Panc1 (cell line): ENCODE measurements around the gene GZMA.

Experiments used
- TF ChIP-seq, protein P1 (sequence below): fragments of 450-650 bp; IDR thresholded peaks from 2 replicates; pipeline ENCODE4 v1.5.1; 2017; ENCODE audit warnings: mild to moderate bottlenecking
- TF ChIP-seq, protein P2 (sequence below), 2 experiments: IDR thresholded peaks; 2 replicates each; pipeline ENCODE4 v1.6.1; 2011 to 2012; ENCODE audit warnings: low read depth in 2 of 2, control low read depth in 1 of 2, low read length in 1 of 2, mild to moderate bottlenecking in 1 of 2, moderate library complexity in 1 of 2; ENCODE audit not compliant: insufficient read depth in 1 of 2

DNA sequence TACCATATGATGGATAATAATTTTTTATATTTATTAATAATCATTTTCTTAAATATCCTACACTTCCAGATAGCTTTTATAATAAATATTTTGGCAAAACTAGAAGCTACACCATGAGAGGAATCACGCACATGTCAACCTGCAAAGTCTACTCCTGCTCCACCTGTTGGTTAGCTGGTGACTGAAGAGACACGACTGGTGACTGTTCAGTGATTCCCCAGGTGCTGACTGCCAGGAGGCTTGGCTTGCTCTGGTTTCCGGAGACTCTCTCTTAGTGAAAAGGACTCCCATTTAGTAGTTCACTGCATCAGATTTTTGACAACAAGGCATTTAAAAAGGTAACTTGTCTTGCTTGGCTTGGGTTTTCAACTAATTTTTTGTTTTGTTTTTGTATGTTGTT lies 20.9 kb downstream of the GZMA start:
- TF ChIP-seq, protein P1, sequence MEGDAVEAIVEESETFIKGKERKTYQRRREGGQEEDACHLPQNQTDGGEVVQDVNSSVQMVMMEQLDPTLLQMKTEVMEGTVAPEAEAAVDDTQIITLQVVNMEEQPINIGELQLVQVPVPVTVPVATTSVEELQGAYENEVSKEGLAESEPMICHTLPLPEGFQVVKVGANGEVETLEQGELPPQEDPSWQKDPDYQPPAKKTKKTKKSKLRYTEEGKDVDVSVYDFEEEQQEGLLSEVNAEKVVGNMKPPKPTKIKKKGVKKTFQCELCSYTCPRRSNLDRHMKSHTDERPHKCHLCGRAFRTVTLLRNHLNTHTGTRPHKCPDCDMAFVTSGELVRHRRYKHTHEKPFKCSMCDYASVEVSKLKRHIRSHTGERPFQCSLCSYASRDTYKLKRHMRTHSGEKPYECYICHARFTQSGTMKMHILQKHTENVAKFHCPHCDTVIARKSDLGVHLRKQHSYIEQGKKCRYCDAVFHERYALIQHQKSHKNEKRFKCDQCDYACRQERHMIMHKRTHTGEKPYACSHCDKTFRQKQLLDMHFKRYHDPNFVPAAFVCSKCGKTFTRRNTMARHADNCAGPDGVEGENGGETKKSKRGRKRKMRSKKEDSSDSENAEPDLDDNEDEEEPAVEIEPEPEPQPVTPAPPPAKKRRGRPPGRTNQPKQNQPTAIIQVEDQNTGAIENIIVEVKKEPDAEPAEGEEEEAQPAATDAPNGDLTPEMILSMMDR = no peak
- TF ChIP-seq, protein P2, sequence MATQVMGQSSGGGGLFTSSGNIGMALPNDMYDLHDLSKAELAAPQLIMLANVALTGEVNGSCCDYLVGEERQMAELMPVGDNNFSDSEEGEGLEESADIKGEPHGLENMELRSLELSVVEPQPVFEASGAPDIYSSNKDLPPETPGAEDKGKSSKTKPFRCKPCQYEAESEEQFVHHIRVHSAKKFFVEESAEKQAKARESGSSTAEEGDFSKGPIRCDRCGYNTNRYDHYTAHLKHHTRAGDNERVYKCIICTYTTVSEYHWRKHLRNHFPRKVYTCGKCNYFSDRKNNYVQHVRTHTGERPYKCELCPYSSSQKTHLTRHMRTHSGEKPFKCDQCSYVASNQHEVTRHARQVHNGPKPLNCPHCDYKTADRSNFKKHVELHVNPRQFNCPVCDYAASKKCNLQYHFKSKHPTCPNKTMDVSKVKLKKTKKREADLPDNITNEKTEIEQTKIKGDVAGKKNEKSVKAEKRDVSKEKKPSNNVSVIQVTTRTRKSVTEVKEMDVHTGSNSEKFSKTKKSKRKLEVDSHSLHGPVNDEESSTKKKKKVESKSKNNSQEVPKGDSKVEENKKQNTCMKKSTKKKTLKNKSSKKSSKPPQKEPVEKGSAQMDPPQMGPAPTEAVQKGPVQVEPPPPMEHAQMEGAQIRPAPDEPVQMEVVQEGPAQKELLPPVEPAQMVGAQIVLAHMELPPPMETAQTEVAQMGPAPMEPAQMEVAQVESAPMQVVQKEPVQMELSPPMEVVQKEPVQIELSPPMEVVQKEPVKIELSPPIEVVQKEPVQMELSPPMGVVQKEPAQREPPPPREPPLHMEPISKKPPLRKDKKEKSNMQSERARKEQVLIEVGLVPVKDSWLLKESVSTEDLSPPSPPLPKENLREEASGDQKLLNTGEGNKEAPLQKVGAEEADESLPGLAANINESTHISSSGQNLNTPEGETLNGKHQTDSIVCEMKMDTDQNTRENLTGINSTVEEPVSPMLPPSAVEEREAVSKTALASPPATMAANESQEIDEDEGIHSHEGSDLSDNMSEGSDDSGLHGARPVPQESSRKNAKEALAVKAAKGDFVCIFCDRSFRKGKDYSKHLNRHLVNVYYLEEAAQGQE (IDR thresholded peaks at IDR 0.05; ENCODE audit: insufficient read depth in 1 of 2, low read depth in 2 of 2, low read length in 1 of 2) = no peak
